Measurements from ENCODE around the gene NPC2.

GRCh38 chr14:74542056-74542685 is 49.1 kb upstream of the NPC2 start:
- no peak for TF ChIP-seq EZH2phosphoT487 (IDR thresholded peaks at IDR 0.05; ENCODE audit: borderline replicate concordance)
- no peak for TF ChIP-seq CTCF (conservative IDR thresholded peaks at IDR 0.05; ENCODE audit: low read length)

Measured in Loucy (cell line).